Neural progenitor cell (in vitro differentiated cells): ENCODE measurements around the gene CFAP74. TPM values are rescaled to one million over a fixed set of nuclear protein-coding genes. Genes with fewer than 3 reads are reported as not detected.

Experiments used
- DNase-seq: peaks from one replicate; pipeline ENCODE4 v3.0.0-alpha.2; 2016; ENCODE audit warnings: low spot score
- H2AFZ ChIP-seq: fragments of 200-600 bp; sonication (generic); replicated peaks from 2 replicates; pipeline ENCODE4 v1.6.1; 2016; ENCODE audit warnings: antibody characterized with exemption
- H3F3A ChIP-seq: fragments of 200-600 bp; sonication (generic); 2 replicates; pipeline ENCODE4 v1.6.1; 2016; ENCODE audit warnings: antibody characterized with exemption, low read depth
- H3K27ac ChIP-seq: fragments of 200-600 bp; sonication (generic); 2 replicates; pipeline ENCODE4 v1.5.1; 2016; ENCODE audit warnings: mild to moderate bottlenecking
- H3K27me3 ChIP-seq: fragments of 200-600 bp; sonication (generic); 2 replicates; pipeline ENCODE4 v1.6.1; 2016; ENCODE audit warnings: mild to moderate bottlenecking, moderate library complexity
- H3K36me3 ChIP-seq: fragments of 200-600 bp; sonication (generic); 2 replicates; pipeline ENCODE4 v1.5.1; 2016
- H3K4me1 ChIP-seq: fragments of 200-600 bp; sonication (generic); 2 replicates; pipeline ENCODE4 v1.6.1; 2016; ENCODE audit warnings: mixed run types
- H3K4me2 ChIP-seq: fragments of 200-600 bp; sonication (generic); 2 replicates; pipeline ENCODE4 v1.6.1; 2016
- H3K4me3 ChIP-seq: fragments of 200-600 bp; sonication (generic); 2 replicates; pipeline ENCODE4 v1.5.1; 2016
- H3K79me2 ChIP-seq: fragments of 200-600 bp; sonication (generic); 2 replicates; pipeline ENCODE4 v1.6.1; 2016; ENCODE audit warnings: low read depth
- H3K9ac ChIP-seq: fragments of 200-600 bp; sonication (generic); 2 replicates; pipeline ENCODE4 v1.6.1; 2016
- H3K9me3 ChIP-seq: fragments of 200-600 bp; sonication (generic); 2 replicates; pipeline ENCODE4 v1.5.1; 2016; ENCODE audit warnings: low read depth
- H4K20me1 ChIP-seq: fragments of 200-600 bp; sonication (generic); 2 replicates; pipeline ENCODE4 v1.6.1; 2016; ENCODE audit warnings: low read depth
- H3K27ac Mint-ChIP-seq: 3 replicates; pipeline ENCODE4 v1.8.0; 2021; ENCODE audit warnings: mixed read lengths
- H3K27me3 Mint-ChIP-seq: 2 replicates; pipeline ENCODE4 v1.8.0; 2022; ENCODE audit warnings: low read depth, mild to moderate bottlenecking, inconsistent platforms, moderate library complexity, mixed read lengths; ENCODE audit not compliant: insufficient read depth
- H3K36me3 Mint-ChIP-seq: 3 replicates; pipeline ENCODE4 v1.8.0; 2021; ENCODE audit warnings: mixed read lengths
- H3K4me1 Mint-ChIP-seq: 3 replicates; pipeline ENCODE4 v1.8.0; 2021; ENCODE audit warnings: mixed read lengths
- H3K4me3 Mint-ChIP-seq: 3 replicates; pipeline ENCODE4 v1.8.0; 2021; ENCODE audit warnings: mild to moderate bottlenecking, moderate library complexity, mixed read lengths
- H3K9me3 Mint-ChIP-seq: 3 replicates; pipeline ENCODE4 v1.8.0; 2020; ENCODE audit warnings: mixed read lengths
- EZH2 ChIP-seq: fragments of 200-600 bp; sonication (generic); IDR thresholded peaks from 2 replicates; pipeline ENCODE4 v1.6.1; 2017; ENCODE audit warnings: antibody characterized with exemption, mild to moderate bottlenecking, moderate library complexity
- EZH2phosphoT487 ChIP-seq: fragments of 200-600 bp; sonication (generic); IDR thresholded peaks from 2 replicates; pipeline ENCODE4 v1.6.1; 2017; ENCODE audit warnings: antibody characterized with exemption
- total RNA-seq: library from RNA; depleted of rRNA; stranded (reverse); fragments of >200 nt; gene quantifications from 2 replicates; pipeline ENCODE4 v1.2.3, GENCODE V29; 2015; ENCODE audit warnings: low replicate concordance
- TF ChIP-seq, protein P1 (sequence below): fragments of 200-600 bp; sonication (generic); IDR thresholded peaks from 2 replicates; pipeline ENCODE4 v1.5.1; 2017; ENCODE audit warnings: antibody characterized with exemption, mild to moderate bottlenecking

The CFAP74 gene
- total RNA-seq, 1 donor from 2014 or later = not detected

GRCh38 chr1:1965546-1965945 lies 38.0 kb downstream of the CFAP74 start:
- no peak overlapping the region for H2AFZ ChIP-seq
- H3K79me2 ChIP-seq = no peaks in the 10 kb centered on the region
- H3K27me3 Mint-ChIP-seq = peaks cover 17% of the 10 kb centered on the region
- peaks cover under 1% of the 10 kb centered on the region for H3F3A ChIP-seq
- H3K27ac Mint-ChIP-seq = no peak overlapping the region
- no peak overlapping the region for H3K9ac ChIP-seq
- H3K9me3 ChIP-seq = no peaks in the 10 kb centered on the region
- H3K4me2 ChIP-seq = no peak overlapping the region
- DNase-seq = no peak
- H3K27ac ChIP-seq = no peak overlapping the region
- no peak overlapping the region for H3K4me3 Mint-ChIP-seq
- peaks cover 8% of the 10 kb centered on the region for H3K4me1 ChIP-seq
- peaks cover 17% of the 10 kb centered on the region for H3K4me1 Mint-ChIP-seq
- TF ChIP-seq EZH2phosphoT487 = no peak
- TF ChIP-seq, protein P1, sequence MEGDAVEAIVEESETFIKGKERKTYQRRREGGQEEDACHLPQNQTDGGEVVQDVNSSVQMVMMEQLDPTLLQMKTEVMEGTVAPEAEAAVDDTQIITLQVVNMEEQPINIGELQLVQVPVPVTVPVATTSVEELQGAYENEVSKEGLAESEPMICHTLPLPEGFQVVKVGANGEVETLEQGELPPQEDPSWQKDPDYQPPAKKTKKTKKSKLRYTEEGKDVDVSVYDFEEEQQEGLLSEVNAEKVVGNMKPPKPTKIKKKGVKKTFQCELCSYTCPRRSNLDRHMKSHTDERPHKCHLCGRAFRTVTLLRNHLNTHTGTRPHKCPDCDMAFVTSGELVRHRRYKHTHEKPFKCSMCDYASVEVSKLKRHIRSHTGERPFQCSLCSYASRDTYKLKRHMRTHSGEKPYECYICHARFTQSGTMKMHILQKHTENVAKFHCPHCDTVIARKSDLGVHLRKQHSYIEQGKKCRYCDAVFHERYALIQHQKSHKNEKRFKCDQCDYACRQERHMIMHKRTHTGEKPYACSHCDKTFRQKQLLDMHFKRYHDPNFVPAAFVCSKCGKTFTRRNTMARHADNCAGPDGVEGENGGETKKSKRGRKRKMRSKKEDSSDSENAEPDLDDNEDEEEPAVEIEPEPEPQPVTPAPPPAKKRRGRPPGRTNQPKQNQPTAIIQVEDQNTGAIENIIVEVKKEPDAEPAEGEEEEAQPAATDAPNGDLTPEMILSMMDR = no peak
- no peak for TF ChIP-seq EZH2
- H3K27me3 ChIP-seq = no peaks in the 10 kb centered on the region
- no peaks in the 10 kb centered on the region for H3K36me3 ChIP-seq
- no peaks in the 10 kb centered on the region for H3K36me3 Mint-ChIP-seq
- no peak overlapping the region for H3K4me3 ChIP-seq
- no peaks in the 10 kb centered on the region for H4K20me1 ChIP-seq
- H3K9me3 Mint-ChIP-seq = no peaks in the 10 kb centered on the region

DNA sequence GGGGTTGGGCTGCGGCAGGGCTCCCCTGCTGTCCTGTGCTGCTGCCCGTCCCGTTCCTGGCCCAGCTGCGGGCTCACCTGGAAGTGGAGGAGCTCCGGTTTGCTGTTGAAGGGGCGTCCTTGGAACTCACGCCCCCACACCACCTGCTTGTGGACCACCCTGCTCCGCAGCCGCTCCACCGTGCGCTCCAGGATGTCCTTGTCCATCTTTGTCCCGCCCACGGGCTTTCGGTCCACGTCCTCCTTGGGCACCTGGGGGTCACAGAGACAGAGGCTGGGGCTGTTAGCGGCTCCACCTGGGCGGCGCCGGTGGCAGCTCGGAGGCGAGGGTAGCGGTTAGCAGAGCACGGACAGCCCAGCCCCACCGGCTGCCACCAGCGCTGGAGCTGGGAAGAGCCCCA lies 38.8 kb downstream of the CFAP74 start:
- DNase-seq = no peak
- Mint-ChIP-seq H3K27ac (no peak overlapping the region), H3K4me3 (no peak overlapping the region), H3K4me1 (peaks cover 17% of the 10 kb centered on the region), H3K9me3 (no peaks in the 10 kb centered on the region), H3K36me3 (no peaks in the 10 kb centered on the region), H3K27me3 (peaks cover 19% of the 10 kb centered on the region)
- no peaks in the 10 kb centered on the region for H3F3A ChIP-seq
- H3K27ac ChIP-seq = no peak overlapping the region
- H3K4me3 ChIP-seq = no peak overlapping the region
- H3K4me2 ChIP-seq = no peak overlapping the region
- no peak overlapping the region for H3K9ac ChIP-seq
- peaks cover 8% of the 10 kb centered on the region for H3K4me1 ChIP-seq
- no peaks in the 10 kb centered on the region for H3K79me2 ChIP-seq
- H3K27me3 ChIP-seq = no peaks in the 10 kb centered on the region
- H3K9me3 ChIP-seq = no peaks in the 10 kb centered on the region
- no peaks in the 10 kb centered on the region for H3K36me3 ChIP-seq
- TF ChIP-seq EZH2phosphoT487 (no peak), EZH2 (no peak)
- TF ChIP-seq, protein P1 = no peak
- H2AFZ ChIP-seq = no peak overlapping the region
- H4K20me1 ChIP-seq = no peaks in the 10 kb centered on the region

- DNase-seq = no peak
- peaks cover 8% of the 10 kb centered on the region for H3K4me1 ChIP-seq
- Mint-ChIP-seq H3K4me3 (no peak overlapping the region), H3K27me3 (peaks cover 17% of the 10 kb centered on the region), H3K9me3 (no peaks in the 10 kb centered on the region), H3K36me3 (no peaks in the 10 kb centered on the region), H3K4me1 (peaks cover 21% of the 10 kb centered on the region), H3K27ac (peak overlapping the region; percentile 82)
- no peaks in the 10 kb centered on the region for H3K9me3 ChIP-seq
- no peaks in the 10 kb centered on the region for H4K20me1 ChIP-seq
- no peak for TF ChIP-seq EZH2phosphoT487
- TF ChIP-seq, protein P1 = no peak
- no peak for TF ChIP-seq EZH2
- H3K36me3 ChIP-seq = no peaks in the 10 kb centered on the region
- no peaks in the 10 kb centered on the region for H3F3A ChIP-seq
- no peak overlapping the region for H3K4me2 ChIP-seq
- H3K27ac ChIP-seq = no peak overlapping the region
- H3K27me3 ChIP-seq = no peaks in the 10 kb centered on the region
- no peak overlapping the region for H3K4me3 ChIP-seq
- no peak overlapping the region for H3K9ac ChIP-seq
- no peak overlapping the region for H2AFZ ChIP-seq
- no peaks in the 10 kb centered on the region for H3K79me2 ChIP-seq
Measured at GRCh38 chr1:1963570-1963969, 40.0 kb downstream of the CFAP74 start.
